ENCODE measurements around the gene USP6NL. TPM values are rescaled to one million over a fixed set of nuclear protein-coding genes. Genes with fewer than 3 reads are reported as not detected.

Gene USP6NL
- total RNA-seq, 1 experiment from 2014 or later: 21.4 TPM

- TF ChIP-seq STAT6 (CRISPR knock-in tag; conservative IDR thresholded peaks at IDR 0.05; ENCODE audit: low read depth) (no peak), SMAD4 (CRISPR knock-in tag; IDR thresholded peaks at IDR 0.05) (no peak)
Measured at GRCh38 chr10:11609492-11610093, 1.9 kb downstream of the USP6NL start (continued).

- peak overlapping the region; percentile 53; the same call in 1 of the 2 replicates for H3K4me3 Mint-ChIP-seq
- no peak for TF ChIP-seq CDX4 (CRISPR knock-in tag; IDR thresholded peaks at IDR 0.05; ENCODE audit: borderline replicate concordance)
- TF ChIP-seq NFATC4 (CRISPR knock-in tag; IDR thresholded peaks at IDR 0.05): no peak
- TF ChIP-seq CTCF (IDR thresholded peaks at IDR 0.05): no peak
- no peak for TF ChIP-seq IRF2 (CRISPR knock-in tag; IDR thresholded peaks at IDR 0.05; ENCODE audit: borderline replicate concordance, low read depth)
- TF ChIP-seq ZSCAN18 (CRISPR knock-in tag; IDR thresholded peaks at IDR 0.05): no peak
- no peak for TF ChIP-seq NFE2L1 (CRISPR knock-in tag; IDR thresholded peaks at IDR 0.05)
- no peak for TF ChIP-seq RELA (CRISPR knock-in tag; IDR thresholded peaks at IDR 0.05; ENCODE audit: borderline replicate concordance)
- no peak for TF ChIP-seq ZNF232 (CRISPR knock-in tag; IDR thresholded peaks at IDR 0.05)
- TF ChIP-seq JUN (CRISPR knock-in tag; IDR thresholded peaks at IDR 0.05): no peak
- no peak for TF ChIP-seq ZBTB21 (CRISPR knock-in tag; IDR thresholded peaks at IDR 0.05; ENCODE audit: borderline replicate concordance)
- no peak for TF ChIP-seq ARID4B (CRISPR knock-in tag; IDR thresholded peaks at IDR 0.05; ENCODE audit: borderline replicate concordance)
- no peak for TF ChIP-seq ZNF396 (CRISPR knock-in tag; IDR thresholded peaks at IDR 0.05; ENCODE audit: borderline replicate concordance)
- TF ChIP-seq GTF2I (CRISPR knock-in tag; conservative IDR thresholded peaks at IDR 0.05): no peak
- TF ChIP-seq EMX1 (CRISPR knock-in tag; IDR thresholded peaks at IDR 0.05): no peak
- TF ChIP-seq NR2C2 (CRISPR knock-in tag; IDR thresholded peaks at IDR 0.05): no peak
- no peak for TF ChIP-seq SOX15 (CRISPR knock-in tag; IDR thresholded peaks at IDR 0.05)
- TF ChIP-seq ZNF317 (CRISPR knock-in tag; IDR thresholded peaks at IDR 0.05; ENCODE audit: borderline replicate concordance, low read depth): no peak
- peaks cover 42% of the 10 kb centered on the region for H3K4me1 Mint-ChIP-seq
- ChIA-PET POLR2A (no interaction called here), CTCF (interaction anchor here (0.6 to 1.4 kb wide), 3 partner anchors 9 to 76 kb away, joined by 3 to 4 read pairs (median 4); no protein-coding TSS in a partner anchor)
- ATAC-seq (no peak), DNase-seq (ENCODE audit: low spot score) (no peak)
- H3K36me3 Mint-ChIP-seq: 0 out of 2 replicates have a peak, but pooled peaks cover 12% of the 10 kb centered on the region
- H3K27me3 Mint-ChIP-seq (ENCODE audit: low read depth): no peaks in the 10 kb centered on the region; the same call in 1 of the 2 replicates
- peak overlapping the region; percentile 74; the same call in 1 of the 2 replicates for H3K27ac Mint-ChIP-seq
- peaks cover 14% of the 10 kb centered on the region for H3K9me3 Mint-ChIP-seq
Measured at GRCh38 chr10:11609052-11609451, 2.4 kb downstream of the USP6NL start.
